H1 (cell line): ENCODE measurements around the gene ZNF284. TPM values are rescaled to one million over a fixed set of nuclear protein-coding genes. Genes with fewer than 3 reads are reported as not detected.

ENCODE experiments used
- CBX5 ChIP-seq: fragments of 300-800, 300-1000 bp; sonication (generic); IDR thresholded peaks from 2 replicates; pipeline ENCODE4 v1.7.1; 2016; ENCODE audit warnings: antibody characterized with exemption, low read length, low read depth
- CBX8 ChIP-seq: fragments of 300-800, 300-1000 bp; sonication (generic); IDR thresholded peaks from 2 replicates; pipeline ENCODE4 v1.7.1; 2016; ENCODE audit warnings: low read depth, low read length, borderline replicate concordance
- CREB1 ChIP-seq: IDR thresholded peaks from 2 replicates; pipeline ENCODE4 v1.6.1; 2012; ENCODE audit warnings: inconsistent platforms
- KDM1A ChIP-seq: fragments of 200-600, 300-600 bp; sonication (generic); IDR thresholded peaks from 2 replicates; pipeline ENCODE4 v1.7.1; 2016; ENCODE audit warnings: mild to moderate bottlenecking, low read length, borderline replicate concordance
- RAD21 ChIP-seq, 2 experiments: IDR thresholded peaks in 1 of 2; conservative IDR thresholded peaks in 1 of 2; 2 replicates each; pipeline ENCODE4 v1.6.1; 2011; ENCODE audit warnings: low read depth in 2 of 2, low read length in 2 of 2, improper control_type of control experiment in 1 of 2, inconsistent platforms in 1 of 2, mild to moderate bottlenecking in 1 of 2, moderate library complexity in 1 of 2
- SIX5 ChIP-seq: IDR thresholded peaks from 2 replicates; pipeline ENCODE4 v1.6.1; 2011; ENCODE audit warnings: mild to moderate bottlenecking, low read depth, low read length
- SUZ12 ChIP-seq: fragments of 200-600 bp; sonication (generic); IDR thresholded peaks from 2 replicates; pipeline ENCODE4 v1.6.1; 2012; ENCODE audit warnings: mild to moderate bottlenecking, inconsistent platforms, low read length, moderate library complexity, mixed read lengths
- TBP ChIP-seq: IDR thresholded peaks from 2 replicates; pipeline ENCODE4 v1.6.1; 2011; ENCODE audit warnings: low read depth, low read length, improper control_type of control experiment
- TEAD4 ChIP-seq: IDR thresholded peaks from 2 replicates; pipeline ENCODE4 v1.6.1; 2012; ENCODE audit warnings: low read depth, low read length, inconsistent platforms, mixed read lengths
- polyA plus RNA-seq, 7 experiments: library from polyadenylated mRNA; depleted of rRNA in 3 of 7; stranded (reverse) in 5 of 7; unstranded in 2 of 7; fragments of >200 nt in 5 of 7; fragments of 200-250 nt in 2 of 7; gene quantifications; 1 replicate in 5 of 7; 2 replicates in 1 of 7; 4 replicates in 1 of 7; pipeline versions ENCODE4 v1.2.1 to v1.2.3, GENCODE V29; 2011 to 2013; ENCODE audit warnings: missing spikeins in 2 of 7, mixed read lengths in 2 of 7
- total RNA-seq: library from RNA; stranded (reverse); fragmentation: NEBNext Ultra II Directional; extraction: Animal tissue kit (Norgen Biotek cat#: 25700); gene quantifications from 2 replicates; pipeline ENCODE4 v1.2.1, GENCODE V29; 2021
- TF ChIP-seq, protein P1 (sequence below): fragments of 300-600 bp; sonication (generic); IDR thresholded peaks from 2 replicates; pipeline ENCODE4 v1.7.1; 2012; ENCODE audit warnings: low read length, moderate library complexity, mild to moderate bottlenecking, inconsistent platforms; ENCODE audit not compliant: insufficient replicate concordance
- TF ChIP-seq, protein P2 (sequence below): IDR thresholded peaks from 2 replicates; pipeline ENCODE4 v1.6.1; 2011; ENCODE audit warnings: low read depth, mild to moderate bottlenecking, low read length; ENCODE audit not compliant: insufficient read depth

The ZNF284 gene
- total and polyA plus RNA-seq, 2 of the 8 experiments (the other 6 are each of a cell fraction or from before 2014, with no cell fraction given): 1.1 to 3.4 TPM

DNA sequence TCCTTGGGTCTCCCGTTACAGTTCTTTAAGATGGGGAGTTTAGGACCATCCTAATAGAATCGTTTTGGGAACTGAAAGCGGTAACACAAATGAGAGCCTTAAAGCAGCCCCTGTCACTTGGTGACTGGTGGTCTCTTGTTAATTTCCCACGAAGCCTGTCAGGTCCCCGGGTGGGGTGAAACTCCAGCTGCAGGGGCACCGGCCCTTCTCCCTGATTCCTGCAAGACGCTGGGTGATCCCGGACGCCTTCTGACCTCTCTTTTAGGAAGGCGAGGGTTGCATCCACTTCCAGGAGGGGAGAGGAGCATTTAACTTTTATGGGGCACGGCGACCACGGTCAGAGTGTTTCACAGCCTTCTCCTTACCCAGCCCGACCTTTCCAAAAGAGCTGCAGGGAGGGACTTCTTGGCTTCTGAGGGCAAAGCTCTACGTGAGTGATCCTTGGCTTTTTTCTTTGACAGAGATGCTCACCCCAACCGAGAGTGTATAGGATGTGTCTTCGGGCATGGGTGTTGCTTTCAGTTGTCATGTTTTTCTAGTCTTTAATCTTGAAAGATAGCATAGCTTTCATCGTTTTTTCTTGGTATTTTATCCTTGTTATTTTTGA lies 41.9 kb downstream of the ZNF284 start (continued):
- TF ChIP-seq, protein P1, sequence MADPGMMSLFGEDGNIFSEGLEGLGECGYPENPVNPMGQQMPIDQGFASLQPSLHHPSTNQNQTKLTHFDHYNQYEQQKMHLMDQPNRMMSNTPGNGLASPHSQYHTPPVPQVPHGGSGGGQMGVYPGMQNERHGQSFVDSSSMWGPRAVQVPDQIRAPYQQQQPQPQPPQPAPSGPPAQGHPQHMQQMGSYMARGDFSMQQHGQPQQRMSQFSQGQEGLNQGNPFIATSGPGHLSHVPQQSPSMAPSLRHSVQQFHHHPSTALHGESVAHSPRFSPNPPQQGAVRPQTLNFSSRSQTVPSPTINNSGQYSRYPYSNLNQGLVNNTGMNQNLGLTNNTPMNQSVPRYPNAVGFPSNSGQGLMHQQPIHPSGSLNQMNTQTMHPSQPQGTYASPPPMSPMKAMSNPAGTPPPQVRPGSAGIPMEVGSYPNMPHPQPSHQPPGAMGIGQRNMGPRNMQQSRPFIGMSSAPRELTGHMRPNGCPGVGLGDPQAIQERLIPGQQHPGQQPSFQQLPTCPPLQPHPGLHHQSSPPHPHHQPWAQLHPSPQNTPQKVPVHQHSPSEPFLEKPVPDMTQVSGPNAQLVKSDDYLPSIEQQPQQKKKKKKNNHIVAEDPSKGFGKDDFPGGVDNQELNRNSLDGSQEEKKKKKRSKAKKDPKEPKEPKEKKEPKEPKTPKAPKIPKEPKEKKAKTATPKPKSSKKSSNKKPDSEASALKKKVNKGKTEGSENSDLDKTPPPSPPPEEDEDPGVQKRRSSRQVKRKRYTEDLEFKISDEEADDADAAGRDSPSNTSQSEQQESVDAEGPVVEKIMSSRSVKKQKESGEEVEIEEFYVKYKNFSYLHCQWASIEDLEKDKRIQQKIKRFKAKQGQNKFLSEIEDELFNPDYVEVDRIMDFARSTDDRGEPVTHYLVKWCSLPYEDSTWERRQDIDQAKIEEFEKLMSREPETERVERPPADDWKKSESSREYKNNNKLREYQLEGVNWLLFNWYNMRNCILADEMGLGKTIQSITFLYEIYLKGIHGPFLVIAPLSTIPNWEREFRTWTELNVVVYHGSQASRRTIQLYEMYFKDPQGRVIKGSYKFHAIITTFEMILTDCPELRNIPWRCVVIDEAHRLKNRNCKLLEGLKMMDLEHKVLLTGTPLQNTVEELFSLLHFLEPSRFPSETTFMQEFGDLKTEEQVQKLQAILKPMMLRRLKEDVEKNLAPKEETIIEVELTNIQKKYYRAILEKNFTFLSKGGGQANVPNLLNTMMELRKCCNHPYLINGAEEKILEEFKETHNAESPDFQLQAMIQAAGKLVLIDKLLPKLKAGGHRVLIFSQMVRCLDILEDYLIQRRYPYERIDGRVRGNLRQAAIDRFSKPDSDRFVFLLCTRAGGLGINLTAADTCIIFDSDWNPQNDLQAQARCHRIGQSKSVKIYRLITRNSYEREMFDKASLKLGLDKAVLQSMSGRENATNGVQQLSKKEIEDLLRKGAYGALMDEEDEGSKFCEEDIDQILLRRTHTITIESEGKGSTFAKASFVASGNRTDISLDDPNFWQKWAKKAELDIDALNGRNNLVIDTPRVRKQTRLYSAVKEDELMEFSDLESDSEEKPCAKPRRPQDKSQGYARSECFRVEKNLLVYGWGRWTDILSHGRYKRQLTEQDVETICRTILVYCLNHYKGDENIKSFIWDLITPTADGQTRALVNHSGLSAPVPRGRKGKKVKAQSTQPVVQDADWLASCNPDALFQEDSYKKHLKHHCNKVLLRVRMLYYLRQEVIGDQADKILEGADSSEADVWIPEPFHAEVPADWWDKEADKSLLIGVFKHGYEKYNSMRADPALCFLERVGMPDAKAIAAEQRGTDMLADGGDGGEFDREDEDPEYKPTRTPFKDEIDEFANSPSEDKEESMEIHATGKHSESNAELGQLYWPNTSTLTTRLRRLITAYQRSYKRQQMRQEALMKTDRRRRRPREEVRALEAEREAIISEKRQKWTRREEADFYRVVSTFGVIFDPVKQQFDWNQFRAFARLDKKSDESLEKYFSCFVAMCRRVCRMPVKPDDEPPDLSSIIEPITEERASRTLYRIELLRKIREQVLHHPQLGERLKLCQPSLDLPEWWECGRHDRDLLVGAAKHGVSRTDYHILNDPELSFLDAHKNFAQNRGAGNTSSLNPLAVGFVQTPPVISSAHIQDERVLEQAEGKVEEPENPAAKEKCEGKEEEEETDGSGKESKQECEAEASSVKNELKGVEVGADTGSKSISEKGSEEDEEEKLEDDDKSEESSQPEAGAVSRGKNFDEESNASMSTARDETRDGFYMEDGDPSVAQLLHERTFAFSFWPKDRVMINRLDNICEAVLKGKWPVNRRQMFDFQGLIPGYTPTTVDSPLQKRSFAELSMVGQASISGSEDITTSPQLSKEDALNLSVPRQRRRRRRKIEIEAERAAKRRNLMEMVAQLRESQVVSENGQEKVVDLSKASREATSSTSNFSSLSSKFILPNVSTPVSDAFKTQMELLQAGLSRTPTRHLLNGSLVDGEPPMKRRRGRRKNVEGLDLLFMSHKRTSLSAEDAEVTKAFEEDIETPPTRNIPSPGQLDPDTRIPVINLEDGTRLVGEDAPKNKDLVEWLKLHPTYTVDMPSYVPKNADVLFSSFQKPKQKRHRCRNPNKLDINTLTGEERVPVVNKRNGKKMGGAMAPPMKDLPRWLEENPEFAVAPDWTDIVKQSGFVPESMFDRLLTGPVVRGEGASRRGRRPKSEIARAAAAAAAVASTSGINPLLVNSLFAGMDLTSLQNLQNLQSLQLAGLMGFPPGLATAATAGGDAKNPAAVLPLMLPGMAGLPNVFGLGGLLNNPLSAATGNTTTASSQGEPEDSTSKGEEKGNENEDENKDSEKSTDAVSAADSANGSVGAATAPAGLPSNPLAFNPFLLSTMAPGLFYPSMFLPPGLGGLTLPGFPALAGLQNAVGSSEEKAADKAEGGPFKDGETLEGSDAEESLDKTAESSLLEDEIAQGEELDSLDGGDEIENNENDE: no peak
- TF ChIP-seq TBP: no peak
- no peak for TF ChIP-seq CBX5
- TF ChIP-seq SUZ12: no peak
- TF ChIP-seq KDM1A: no peak
- no peak for TF ChIP-seq TEAD4
- TF ChIP-seq, protein P2, sequence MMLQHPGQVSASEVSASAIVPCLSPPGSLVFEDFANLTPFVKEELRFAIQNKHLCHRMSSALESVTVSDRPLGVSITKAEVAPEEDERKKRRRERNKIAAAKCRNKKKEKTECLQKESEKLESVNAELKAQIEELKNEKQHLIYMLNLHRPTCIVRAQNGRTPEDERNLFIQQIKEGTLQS: no peak
- TF ChIP-seq SIX5: no peak
- TF ChIP-seq CREB1: no peak
- TF ChIP-seq RAD21 (IDR thresholded peaks at IDR 0.05 in 1 of 2, conservative IDR thresholded peaks at IDR 0.05 in 1 of 2; ENCODE audit: low read depth in 2 of 2, low read length in 2 of 2): no peak
- no peak for TF ChIP-seq CBX8
